DMS 273 (cell line): Measurements from ENCODE around the gene PAPSS2.
A peak's percentile ranks its signal among the peaks of the same experiment; 100 is the strongest.

Experiments
- DNase-seq: peaks from one replicate; lab custom pipeline; 2025; ENCODE audit not compliant: unreplicated experiment; lab: John Stamatoyannopoulos, UW

Gene PAPSS2

DNA sequence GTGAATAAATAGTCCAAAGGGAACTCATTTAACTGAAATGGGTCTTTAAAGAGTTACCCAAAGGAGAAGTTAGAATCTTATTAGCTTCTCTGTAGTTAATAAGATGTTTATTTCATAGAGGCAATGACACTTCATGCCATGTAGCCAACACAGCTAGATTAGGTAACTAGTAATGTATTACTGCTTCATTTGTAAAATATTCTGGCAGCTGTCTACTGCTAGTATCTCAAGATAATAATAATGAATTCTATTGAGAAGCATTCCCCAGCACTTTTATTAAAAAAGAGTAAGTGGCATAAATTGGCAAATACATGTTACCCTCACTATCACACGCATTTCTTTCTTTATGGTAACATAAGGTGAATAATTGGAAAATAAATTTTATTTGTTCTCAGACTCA is 10.1 kb downstream of the PAPSS2 start:
- no peak for DNase-seq

DNA sequence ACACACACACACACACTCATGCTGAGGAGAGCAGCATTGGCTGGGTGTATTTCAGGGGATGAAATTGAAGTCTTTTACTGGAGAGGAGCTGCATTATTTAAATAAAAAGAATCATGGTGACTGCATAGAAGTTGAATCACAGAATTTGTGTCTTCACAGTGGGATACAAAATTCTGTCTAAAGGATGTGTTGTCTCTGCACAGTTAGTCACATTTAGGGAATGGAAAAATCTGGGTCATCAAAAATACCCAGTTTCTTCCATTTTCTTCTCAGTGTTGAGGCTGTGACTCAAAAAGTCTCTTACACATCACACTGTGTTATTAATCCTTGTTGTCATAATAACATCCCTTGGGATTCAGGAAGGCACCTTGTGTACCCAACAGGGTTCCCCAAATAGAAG is 10.9 kb downstream of the PAPSS2 start:
- no peak for DNase-seq

DNA sequence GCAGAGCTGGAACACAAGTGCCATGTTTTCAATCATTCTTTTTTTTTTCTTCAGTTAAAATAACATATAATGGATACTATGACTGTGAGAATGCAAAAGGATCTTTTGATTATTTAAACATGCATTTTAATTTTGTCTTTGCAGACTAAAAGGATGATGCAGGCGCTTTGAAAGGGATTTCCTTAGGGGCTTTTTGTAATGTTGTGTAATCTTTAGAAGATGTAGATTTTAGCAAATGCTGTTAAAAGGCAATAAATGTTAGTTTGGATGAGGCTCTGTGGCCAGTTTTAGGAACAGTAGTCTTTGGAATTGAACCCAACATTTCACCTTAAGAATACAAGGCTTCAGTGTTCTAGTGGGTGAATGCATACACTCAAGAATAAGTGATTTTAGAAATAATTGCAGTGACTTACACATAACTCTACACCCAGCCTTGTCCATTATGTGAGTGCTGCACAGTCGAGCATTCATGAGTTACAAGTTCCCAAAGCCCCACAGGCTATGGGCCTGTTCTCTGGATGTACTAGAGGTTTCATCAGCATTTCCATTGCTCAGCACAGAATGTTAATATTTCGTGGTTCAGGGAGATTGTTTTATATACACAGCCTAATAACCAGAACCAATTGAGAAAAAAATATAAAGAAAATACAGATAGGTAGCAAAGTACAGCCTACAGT is 11.6 kb downstream of the PAPSS2 start:
- DNase-seq = no peak

- no peak for DNase-seq
These were observed 12.9 kb downstream of the PAPSS2 start for GRCh38 chr10:87672551-87672950.

GRCh38 chr10:87674943-87675342 is 15.3 kb downstream of the PAPSS2 start:
- DNase-seq = no peak

DNA sequence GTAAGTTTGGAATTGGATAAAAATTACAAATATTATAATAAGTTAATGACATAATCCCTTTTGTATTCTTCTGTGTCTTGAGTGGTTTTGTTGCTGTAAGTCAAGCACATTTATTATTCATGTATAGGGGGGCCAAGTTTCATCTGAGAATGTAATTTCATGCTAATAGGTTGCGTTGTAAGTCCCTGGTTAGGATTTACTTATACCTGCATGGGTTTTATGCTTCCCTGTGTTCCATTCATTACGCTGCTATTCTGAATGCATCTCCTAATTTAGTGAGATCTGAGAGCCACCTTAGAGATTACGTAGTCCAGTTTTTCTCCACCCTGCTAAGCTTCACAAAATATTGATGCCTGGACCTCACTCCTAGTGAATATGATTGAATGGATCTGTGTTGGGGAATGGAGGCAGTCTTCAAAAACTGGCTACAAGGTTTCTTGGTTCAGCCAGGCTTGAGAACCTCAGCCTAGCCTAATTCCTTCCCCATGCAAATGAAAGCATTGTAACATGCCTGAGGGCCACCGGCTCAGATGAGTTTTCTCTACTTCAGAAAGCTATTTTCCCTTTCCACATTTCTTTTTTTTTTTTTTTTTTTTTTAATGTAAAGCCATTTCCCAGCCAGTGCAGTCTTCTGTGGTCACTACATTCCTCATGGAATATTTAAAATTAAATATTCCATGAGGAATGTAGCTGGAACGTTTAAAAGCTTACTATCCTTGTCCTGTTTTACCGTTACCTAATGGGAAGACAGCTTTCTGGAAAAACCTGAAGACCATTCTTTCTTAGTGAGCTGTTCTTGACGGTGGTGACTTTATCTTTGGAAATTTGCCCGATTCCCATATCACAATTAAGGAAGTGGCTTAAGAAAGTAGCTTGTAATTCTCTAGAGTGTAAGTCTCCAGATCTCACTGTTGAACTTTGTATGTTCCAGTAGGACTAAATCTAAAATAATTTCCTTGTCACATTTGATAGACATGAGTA is 16.0 kb downstream of the PAPSS2 start:
- no peak for DNase-seq

GRCh38 chr10:87677595-87677994 is 17.9 kb downstream of the PAPSS2 start:
- no peak for DNase-seq

DNA sequence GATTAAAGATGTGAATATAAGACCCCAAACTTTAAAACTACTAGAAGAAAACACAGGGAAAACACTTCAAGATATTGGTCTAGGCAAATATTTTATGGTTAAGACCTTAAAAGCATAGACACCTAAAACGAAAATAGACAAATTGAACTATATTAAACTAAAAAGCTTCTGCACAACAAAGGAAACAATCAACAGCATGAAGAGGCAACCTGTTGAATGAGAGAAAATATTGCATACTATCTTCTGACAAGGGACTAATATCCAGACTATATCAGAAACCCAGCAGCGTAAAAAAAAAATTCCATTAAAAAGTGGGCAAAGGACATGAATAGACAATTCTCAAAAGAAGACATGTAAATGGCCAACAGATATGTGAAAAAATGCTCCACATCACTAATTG is 18.6 kb downstream of the PAPSS2 start:
- no peak for DNase-seq

GRCh38 chr10:87683356-87683755 is 23.7 kb downstream of the PAPSS2 start:
- no peak for DNase-seq

DNA sequence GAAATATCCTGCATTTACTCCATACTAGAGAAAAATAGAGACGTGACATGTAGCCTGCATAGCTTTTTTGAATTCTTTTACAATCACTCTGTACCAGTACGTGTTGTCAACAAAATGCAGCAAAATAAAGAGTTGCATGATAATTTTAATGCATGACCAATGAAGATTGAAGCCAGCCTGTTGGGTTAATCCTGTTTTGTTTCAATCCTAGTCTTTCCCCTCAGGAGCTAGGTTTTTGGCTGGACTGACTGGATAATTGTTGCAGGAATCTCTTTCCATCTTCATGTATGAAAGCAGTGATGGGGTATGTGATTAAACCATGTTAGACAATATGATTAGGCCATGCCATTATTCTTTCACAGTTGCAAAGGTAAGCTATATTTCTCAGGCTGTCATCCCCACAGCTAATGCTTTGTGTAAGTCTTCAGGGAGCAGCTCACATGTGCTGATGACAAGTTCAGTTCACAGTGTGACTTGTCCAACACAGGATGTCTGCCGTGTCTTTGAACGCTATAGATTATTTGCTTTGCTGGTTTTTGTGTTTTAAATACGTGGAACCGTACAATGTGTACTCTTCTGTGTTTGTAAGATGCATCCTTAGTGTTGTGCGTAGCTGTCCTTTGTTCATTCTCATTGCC is 24.4 kb downstream of the PAPSS2 start:
- DNase-seq = no peak

DNA sequence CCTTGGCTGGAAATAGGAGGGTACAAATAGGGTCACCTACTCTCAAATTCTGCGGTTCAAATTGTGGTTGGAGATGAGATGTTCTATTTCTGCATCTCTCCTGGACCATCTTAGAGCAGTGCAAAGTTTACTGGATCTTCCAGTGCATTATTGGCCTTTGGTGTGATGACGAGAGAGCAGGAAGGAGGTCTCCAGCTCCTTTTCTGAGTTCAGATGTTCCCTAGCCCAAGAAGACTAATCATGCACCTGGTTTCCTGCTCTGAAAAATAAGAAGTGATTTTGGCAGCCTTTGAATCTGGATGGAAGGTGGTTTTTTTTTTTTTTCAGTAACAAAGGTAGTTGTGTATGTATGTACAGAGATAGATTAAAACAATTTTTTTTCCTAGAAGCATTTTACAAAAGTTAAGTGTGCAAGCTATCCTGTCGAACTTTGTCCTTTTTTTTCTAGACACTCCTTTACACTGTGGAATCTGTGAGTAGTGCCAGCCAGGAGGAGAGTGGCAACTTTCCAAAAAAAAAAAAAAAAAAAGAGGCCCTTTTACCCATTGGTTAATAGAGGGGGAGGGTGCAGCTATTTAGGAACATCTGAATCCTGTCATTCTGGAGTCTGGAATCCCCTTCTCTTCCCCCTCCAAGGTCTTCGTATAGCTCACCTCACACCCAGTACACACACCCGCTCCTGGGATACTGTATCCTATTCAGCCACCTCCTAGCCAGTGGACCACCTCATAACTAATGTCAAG is 26.3 kb downstream of the PAPSS2 start:
- peak; percentile 5 for DNase-seq

- no peak for DNase-seq
These were observed 31.9 kb downstream of the PAPSS2 start for GRCh38 chr10:87691506-87692070.

GRCh38 chr10:87692956-87693484 is 33.3 kb downstream of the PAPSS2 start:
- no peak for DNase-seq

DNA sequence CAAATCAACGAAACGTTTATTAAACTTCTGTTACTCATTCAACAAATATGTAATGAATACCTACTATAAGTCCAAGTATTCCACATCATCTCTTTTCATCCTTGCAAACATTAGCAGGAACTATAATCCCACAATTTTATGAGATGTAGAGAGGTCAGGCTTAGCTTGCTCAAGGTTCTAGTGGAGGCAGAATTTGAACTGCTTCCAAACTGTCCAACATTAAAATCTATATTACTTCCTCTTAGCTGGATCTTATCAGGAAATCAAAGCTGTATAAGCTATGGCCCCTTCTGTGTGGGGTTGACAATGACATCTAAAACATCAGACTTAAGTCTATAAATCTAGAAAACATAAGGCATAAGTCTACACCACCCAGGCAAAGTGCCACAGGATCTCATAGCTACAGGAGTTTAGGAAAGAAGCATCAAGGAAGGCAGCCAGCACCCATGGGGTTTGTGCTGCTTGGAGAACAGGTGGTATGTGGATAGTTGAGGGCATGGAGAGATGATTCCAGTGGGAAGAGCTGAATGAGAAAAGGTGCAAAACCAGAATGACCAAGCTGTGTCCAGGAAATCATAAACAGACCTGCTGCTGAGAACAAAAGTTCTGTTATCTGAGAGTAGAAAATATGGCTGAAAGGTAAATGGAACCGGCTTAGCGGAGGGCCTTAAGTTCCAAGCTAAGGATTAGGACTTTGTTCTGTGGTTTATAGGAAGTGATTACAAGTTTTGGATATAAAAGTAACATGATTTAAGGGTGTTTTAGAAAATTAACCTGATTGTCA is 34.5 kb downstream of the PAPSS2 start:
- no peak for DNase-seq

- no peak for DNase-seq
These were observed 35.4 kb downstream of the PAPSS2 start for GRCh38 chr10:87695074-87695473.

GRCh38 chr10:87696922-87697745 is 37.5 kb downstream of the PAPSS2 start:
- no peak for DNase-seq

DNA sequence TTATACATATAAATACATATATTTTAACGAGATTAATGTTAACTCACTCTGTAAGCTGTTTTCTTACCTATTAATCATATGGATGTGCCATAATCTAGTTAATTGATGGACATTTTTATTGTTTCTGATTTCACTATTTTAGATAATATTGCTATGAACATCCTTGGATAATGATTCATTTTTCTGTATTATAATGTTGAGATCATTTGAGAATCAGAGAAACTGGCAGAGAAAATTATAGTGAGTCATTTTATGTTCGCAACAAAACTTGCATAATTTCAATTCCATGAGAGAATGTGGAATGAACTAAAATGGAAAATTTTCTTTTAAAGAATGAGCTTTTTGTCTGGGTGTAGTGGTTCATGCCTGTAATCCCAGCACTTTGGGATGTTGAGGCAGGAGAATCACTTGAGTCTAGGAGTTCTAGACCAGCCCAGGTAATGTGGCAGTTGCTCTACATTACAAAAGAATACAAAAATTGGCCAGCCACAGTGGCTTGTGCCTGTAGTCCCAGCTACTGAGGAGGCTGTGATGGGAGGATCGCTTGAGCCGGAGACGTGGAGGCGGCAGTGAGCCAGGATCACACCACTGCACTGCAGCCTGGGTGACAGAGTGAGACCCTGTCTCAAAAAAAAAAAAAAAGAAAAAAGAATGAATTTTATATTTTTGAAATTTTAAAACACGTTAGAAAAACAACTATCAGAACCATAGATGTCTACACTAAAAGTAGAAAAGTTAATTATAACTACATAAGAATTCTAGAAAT is 40.5 kb downstream of the PAPSS2 start:
- DNase-seq = no peak
